D721Med (cell line): ENCODE measurements around the gene RUNX1.

Experiments used
- DNase-seq: peaks from one replicate; pipeline ENCODE4 v3.0.0; 2011; ENCODE audit warnings: low spot score; ENCODE audit not compliant: insufficient read length
- FAIRE-seq: peaks from 2 replicates; lab custom pipeline; 2011; peaks lifted over from hg19 to GRCh38; lab: Jason Lieb, UNC
- TF ChIP-seq, protein P1 (sequence below): IDR thresholded peaks from 2 replicates; pipeline ENCODE4 v1.5.1; 2012; ENCODE audit warnings: mild to moderate bottlenecking, control low read depth; ENCODE audit not compliant: insufficient read depth; ENCODE audit errors: missing control alignments

RUNX1 gene

DNA sequence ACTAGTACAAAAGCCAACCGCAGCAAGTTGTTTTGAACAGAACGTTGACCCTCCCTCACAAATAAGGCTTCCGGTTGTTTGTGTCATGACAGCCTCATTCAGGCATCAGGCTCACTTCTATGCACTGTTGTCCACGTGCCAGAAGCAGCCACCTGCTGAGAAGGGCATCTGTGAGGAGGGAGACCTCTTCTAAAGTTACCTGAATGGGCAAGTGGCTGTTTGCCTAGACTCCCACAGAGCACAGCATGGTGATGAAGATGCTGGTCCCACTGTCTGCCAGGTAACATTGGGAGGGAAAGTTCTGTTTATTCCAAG lies 204.2 kb downstream of the RUNX1 start:
- FAIRE-seq, result no peak
- no peak for DNase-seq
- TF ChIP-seq, protein P1, sequence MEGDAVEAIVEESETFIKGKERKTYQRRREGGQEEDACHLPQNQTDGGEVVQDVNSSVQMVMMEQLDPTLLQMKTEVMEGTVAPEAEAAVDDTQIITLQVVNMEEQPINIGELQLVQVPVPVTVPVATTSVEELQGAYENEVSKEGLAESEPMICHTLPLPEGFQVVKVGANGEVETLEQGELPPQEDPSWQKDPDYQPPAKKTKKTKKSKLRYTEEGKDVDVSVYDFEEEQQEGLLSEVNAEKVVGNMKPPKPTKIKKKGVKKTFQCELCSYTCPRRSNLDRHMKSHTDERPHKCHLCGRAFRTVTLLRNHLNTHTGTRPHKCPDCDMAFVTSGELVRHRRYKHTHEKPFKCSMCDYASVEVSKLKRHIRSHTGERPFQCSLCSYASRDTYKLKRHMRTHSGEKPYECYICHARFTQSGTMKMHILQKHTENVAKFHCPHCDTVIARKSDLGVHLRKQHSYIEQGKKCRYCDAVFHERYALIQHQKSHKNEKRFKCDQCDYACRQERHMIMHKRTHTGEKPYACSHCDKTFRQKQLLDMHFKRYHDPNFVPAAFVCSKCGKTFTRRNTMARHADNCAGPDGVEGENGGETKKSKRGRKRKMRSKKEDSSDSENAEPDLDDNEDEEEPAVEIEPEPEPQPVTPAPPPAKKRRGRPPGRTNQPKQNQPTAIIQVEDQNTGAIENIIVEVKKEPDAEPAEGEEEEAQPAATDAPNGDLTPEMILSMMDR, result no peak

- TF ChIP-seq, protein P1, result no peak
- FAIRE-seq, result no peak
- no peak for DNase-seq
Observed at GRCh38 chr21:34844013-34844923, 204.8 kb downstream of the RUNX1 start.

DNA sequence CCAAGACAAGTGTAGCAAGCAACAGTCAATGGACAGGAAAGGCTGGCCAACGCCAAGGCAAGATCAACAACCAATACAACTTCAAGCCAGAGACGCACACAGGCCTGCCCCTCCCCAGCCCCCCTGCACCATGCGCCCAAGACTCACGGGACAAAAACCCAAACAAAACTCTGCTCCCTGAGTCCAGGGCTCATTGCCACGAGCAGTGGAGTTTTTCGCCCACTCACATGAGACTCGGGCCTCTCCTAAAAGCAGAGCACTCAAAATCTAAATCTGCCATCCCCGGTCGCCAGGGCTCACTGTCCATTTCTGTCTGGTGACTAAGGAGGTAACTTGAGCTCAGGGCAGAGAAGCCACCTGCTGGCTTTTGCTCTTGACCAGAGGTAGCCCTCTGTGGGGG lies 205.5 kb downstream of the RUNX1 start:
- no peak for DNase-seq
- TF ChIP-seq, protein P1, result no peak
- FAIRE-seq, result no peak

GRCh38 chr21:34841154-34841553 lies 207.9 kb downstream of the RUNX1 start:
- TF ChIP-seq, protein P1, result no peak
- FAIRE-seq (no peak), DNase-seq (no peak)

- FAIRE-seq, result no peak
- no peak for DNase-seq
Observed at GRCh38 chr21:34840693-34841092, 208.4 kb downstream of the RUNX1 start.

GRCh38 chr21:34838956-34839820 lies 209.9 kb downstream of the RUNX1 start:
- DNase-seq (no peak), FAIRE-seq (no peak)
- TF ChIP-seq, protein P1, result no peak

More at GRCh38 chr21:34840693-34841092, 208.4 kb downstream of the RUNX1 start:
- TF ChIP-seq, protein P1, result no peak
